OCI-LY7 (cell line): ENCODE data around the gene GCLM. TPM values are rescaled to one million over a fixed set of nuclear protein-coding genes. Genes with fewer than 3 reads are reported as not detected.

Experiments
- BruUV-seq: library from RNA; stranded (reverse); fragments of 400-500 nt; replicated peaks from 2 replicates; lab custom pipeline; 2021; lab: Mats Ljungman, UMichigan
- CTCF ChIA-PET: fragments of 300-600 bp; sonication (Branson Sonifier 250); formaldehyde crosslinking; loops from one replicate; lab custom pipeline; 2022; ENCODE audit warnings: antibody characterized with exemption; ENCODE audit not compliant: unreplicated experiment; lab: Charles Lee
- POLR2A ChIA-PET: fragments of 300-600 bp; sonication (Branson Sonifier 250); formaldehyde crosslinking; loops from one replicate; lab custom pipeline; 2022; ENCODE audit warnings: antibody characterized with exemption; lab: Charles Lee
- DNase-seq: peaks from one replicate; pipeline ENCODE4 v3.0.0-alpha.2; 2015; ENCODE audit warnings: low spot score
- H2AFZ ChIP-seq: fragments of 200-600 bp; sonication (generic), shearing (Covaris generic); 2 replicates; pipeline ENCODE4 v1.6.1; 2014; ENCODE audit warnings: mild to moderate bottlenecking, antibody characterized with exemption, low read length, moderate library complexity
- H3K27ac ChIP-seq: fragments of 200-600 bp; sonication (generic); 2 replicates; pipeline ENCODE4 v1.5.1; 2014; ENCODE audit warnings: mixed run types, low read depth, mild to moderate bottlenecking, moderate library complexity, low read length, inconsistent platforms; ENCODE audit not compliant: poor library complexity, severe bottlenecking
- H3K36me3 ChIP-seq: fragments of 200-600 bp; sonication (generic); 2 replicates; pipeline ENCODE4 v1.6.1; 2014; ENCODE audit warnings: mild to moderate bottlenecking, antibody characterized with exemption, low read length, moderate library complexity, mixed read lengths; ENCODE audit not compliant: insufficient read depth
- H3K4me1 ChIP-seq: fragments of 200-600 bp; sonication (generic); 2 replicates; pipeline ENCODE4 v1.5.1; 2014; ENCODE audit warnings: mild to moderate bottlenecking, low read length; ENCODE audit not compliant: insufficient read depth, poor library complexity, severe bottlenecking
- H3K4me2 ChIP-seq: fragments of 200-600 bp; sonication (generic); 2 replicates; pipeline ENCODE4 v1.6.1; 2014; ENCODE audit warnings: mild to moderate bottlenecking, low read length
- H3K4me3 ChIP-seq: fragments of 200-600 bp; sonication (generic); 2 replicates; pipeline ENCODE4 v1.5.1; 2014; ENCODE audit warnings: mild to moderate bottlenecking, low read depth, low read length; ENCODE audit not compliant: poor library complexity, severe bottlenecking
- H3K79me2 ChIP-seq: fragments of 200-600 bp; sonication (generic); 2 replicates; pipeline ENCODE4 v1.6.1; 2016; ENCODE audit warnings: low read depth, mild to moderate bottlenecking, low read length, moderate library complexity, mixed read lengths; ENCODE audit not compliant: insufficient read depth
- H3K9me2 ChIP-seq: fragments of 200-600 bp; sonication (generic); 2 replicates; pipeline ENCODE4 v1.6.1; 2016; ENCODE audit warnings: mild to moderate bottlenecking, low read length, mixed read lengths; ENCODE audit not compliant: insufficient read depth
- H3K9me3 ChIP-seq: fragments of 200-600 bp; sonication (generic); 2 replicates; pipeline ENCODE4 v1.6.1; 2014; ENCODE audit warnings: mild to moderate bottlenecking, mixed run types, low read length, mixed read lengths
- H4K20me1 ChIP-seq: fragments of 200-600 bp; sonication (generic); 2 replicates; pipeline ENCODE4 v1.6.1; 2014; ENCODE audit warnings: mild to moderate bottlenecking, antibody characterized with exemption, low read length, moderate library complexity, mixed read lengths; ENCODE audit not compliant: insufficient read depth
- EZH2phosphoT487 ChIP-seq: fragments of 200-600 bp; sonication (generic); IDR thresholded peaks from 2 replicates; pipeline ENCODE4 v1.6.1; 2018; ENCODE audit warnings: low read depth, borderline replicate concordance, mild to moderate bottlenecking, mixed run types, antibody characterized with exemption, low read length, moderate library complexity, mixed read lengths
- intact Hi-C: fragments of 100-400 bp; cut with micrococcal nuclease; formaldehyde crosslinking; loops from one replicate; pipeline ENCODE4 v1.10.0; 2022; ENCODE audit not compliant: unreplicated experiment
- total RNA-seq, 2 experiments: library from RNA; depleted of rRNA in 1 of 2; stranded (reverse); fragments of >200 nt in 1 of 2; shearing (Covaris generic) in 1 of 2; gene quantifications; 2 replicates each; pipeline ENCODE4 v1.2.3, GENCODE V29; 2014 to 2022
- TF ChIP-seq, protein P1 (sequence below): fragments of 200-600 bp; sonication (generic); conservative IDR thresholded peaks from 2 replicates; pipeline ENCODE4 v1.5.1; 2014; ENCODE audit warnings: mild to moderate bottlenecking, antibody characterized with exemption, low read length, moderate library complexity, mixed read lengths

GCLM gene
- total RNA-seq, 2 experiments from 2014 or later, result 7.0 to 24.0 TPM

- no peaks in the 10 kb centered on the region for H4K20me1 ChIP-seq
- DNase-seq, result no peak
- no peaks in the 10 kb centered on the region; the same call in 1 of the 2 replicates for H3K36me3 ChIP-seq
- no TSS peak for BruUV-seq
- H3K4me2 ChIP-seq, result no peak overlapping the region
- no peak overlapping the region for H3K27ac ChIP-seq
- CTCF ChIA-PET, result no interaction called here
- intact Hi-C loops, result loop anchor here (5.0 kb wide), 1 partner anchor 539 kb away; no protein-coding TSS in a partner anchor
- POLR2A ChIA-PET, result no interaction called here
- H3K9me2 ChIP-seq, result no peaks in the 10 kb centered on the region
- no peak overlapping the region for H2AFZ ChIP-seq
- H3K9me3 ChIP-seq, result no peaks in the 10 kb centered on the region
- no peak overlapping the region for H3K4me3 ChIP-seq
- H3K4me1 ChIP-seq, result peaks cover 20% of the 10 kb centered on the region
- H3K79me2 ChIP-seq, result no peaks in the 10 kb centered on the region
- no peak for TF ChIP-seq EZH2phosphoT487
Measured at GRCh38 chr1:93840956-93841482, 68.2 kb downstream of the GCLM start.

GRCh38 chr1:93839753-93840152 lies 69.5 kb downstream of the GCLM start:
- BruUV-seq, result no TSS peak
- no peaks in the 10 kb centered on the region; the same call in 1 of the 2 replicates for H3K36me3 ChIP-seq
- DNase-seq, result no peak
- intact Hi-C loops, result loop anchor here (5.0 kb wide), 1 partner anchor 537 kb away; no protein-coding TSS in a partner anchor
- H3K4me2 ChIP-seq, result no peak overlapping the region
- ChIA-PET CTCF (interaction anchor here (1.1 kb wide), 1 partner anchor 26 kb away, joined by 4 read pairs; no protein-coding TSS in a partner anchor), POLR2A (no interaction called here)
- no peaks in the 10 kb centered on the region for H3K79me2 ChIP-seq
- H4K20me1 ChIP-seq, result no peaks in the 10 kb centered on the region
- no peaks in the 10 kb centered on the region for H3K9me2 ChIP-seq
- H2AFZ ChIP-seq, result no peak overlapping the region
- H3K27ac ChIP-seq, result no peak overlapping the region
- no peak overlapping the region for H3K4me3 ChIP-seq
- peaks cover 10% of the 10 kb centered on the region for H3K4me1 ChIP-seq
- H3K9me3 ChIP-seq, result no peaks in the 10 kb centered on the region
- TF ChIP-seq, protein P1, sequence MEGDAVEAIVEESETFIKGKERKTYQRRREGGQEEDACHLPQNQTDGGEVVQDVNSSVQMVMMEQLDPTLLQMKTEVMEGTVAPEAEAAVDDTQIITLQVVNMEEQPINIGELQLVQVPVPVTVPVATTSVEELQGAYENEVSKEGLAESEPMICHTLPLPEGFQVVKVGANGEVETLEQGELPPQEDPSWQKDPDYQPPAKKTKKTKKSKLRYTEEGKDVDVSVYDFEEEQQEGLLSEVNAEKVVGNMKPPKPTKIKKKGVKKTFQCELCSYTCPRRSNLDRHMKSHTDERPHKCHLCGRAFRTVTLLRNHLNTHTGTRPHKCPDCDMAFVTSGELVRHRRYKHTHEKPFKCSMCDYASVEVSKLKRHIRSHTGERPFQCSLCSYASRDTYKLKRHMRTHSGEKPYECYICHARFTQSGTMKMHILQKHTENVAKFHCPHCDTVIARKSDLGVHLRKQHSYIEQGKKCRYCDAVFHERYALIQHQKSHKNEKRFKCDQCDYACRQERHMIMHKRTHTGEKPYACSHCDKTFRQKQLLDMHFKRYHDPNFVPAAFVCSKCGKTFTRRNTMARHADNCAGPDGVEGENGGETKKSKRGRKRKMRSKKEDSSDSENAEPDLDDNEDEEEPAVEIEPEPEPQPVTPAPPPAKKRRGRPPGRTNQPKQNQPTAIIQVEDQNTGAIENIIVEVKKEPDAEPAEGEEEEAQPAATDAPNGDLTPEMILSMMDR, result no peak

- Histone ChIP-seq H4K20me1 (no peaks in the 10 kb centered on the region), H3K4me1 (peaks cover 5% of the 10 kb centered on the region), H3K9me2 (no peaks in the 10 kb centered on the region), H3K79me2 (no peaks in the 10 kb centered on the region), H3K36me3 (no peaks in the 10 kb centered on the region; the same call in 1 of the 2 replicates), H3K9me3 (no peaks in the 10 kb centered on the region), H3K27ac (no peak overlapping the region), H3K4me2 (no peak overlapping the region), H3K4me3 (no peak overlapping the region), H2AFZ (no peak overlapping the region)
- TF ChIP-seq, protein P1, result no peak
- TF ChIP-seq EZH2phosphoT487, result no peak
- CTCF ChIA-PET, result interaction anchor here (1.1 kb wide), 1 partner anchor 26 kb away, joined by 4 read pairs; no protein-coding TSS in a partner anchor
- BruUV-seq, result no TSS peak
- intact Hi-C loops, result no loop called here
- DNase-seq, result no peak
- POLR2A ChIA-PET, result no interaction called here
Measured at GRCh38 chr1:93839307-93839706, 69.9 kb downstream of the GCLM start.
